Measurements from ENCODE around the gene CYBC1.

CYBC1 gene

GRCh38 chr17:82468692-82469091, 18.1 kb upstream of the CYBC1 start:
- no peak overlapping the region for H3K4me3 ChIP-seq (ENCODE audit: low read length)
- no peaks in the 10 kb centered on the region for H3K27me3 ChIP-seq (ENCODE audit: control insufficient read depth, low read length)
- H3K36me3 ChIP-seq (ENCODE audit: control insufficient read depth, low read length), result peaks cover 69% of the 10 kb centered on the region
- H4K20me1 ChIP-seq (ENCODE audit: control insufficient read depth, insufficient read depth, low read depth, low read length), result no peaks in the 10 kb centered on the region
- no peaks in the 10 kb centered on the region for H3K4me1 ChIP-seq (ENCODE audit: control insufficient read depth, low read length)
- TF ChIP-seq, protein P1, sequence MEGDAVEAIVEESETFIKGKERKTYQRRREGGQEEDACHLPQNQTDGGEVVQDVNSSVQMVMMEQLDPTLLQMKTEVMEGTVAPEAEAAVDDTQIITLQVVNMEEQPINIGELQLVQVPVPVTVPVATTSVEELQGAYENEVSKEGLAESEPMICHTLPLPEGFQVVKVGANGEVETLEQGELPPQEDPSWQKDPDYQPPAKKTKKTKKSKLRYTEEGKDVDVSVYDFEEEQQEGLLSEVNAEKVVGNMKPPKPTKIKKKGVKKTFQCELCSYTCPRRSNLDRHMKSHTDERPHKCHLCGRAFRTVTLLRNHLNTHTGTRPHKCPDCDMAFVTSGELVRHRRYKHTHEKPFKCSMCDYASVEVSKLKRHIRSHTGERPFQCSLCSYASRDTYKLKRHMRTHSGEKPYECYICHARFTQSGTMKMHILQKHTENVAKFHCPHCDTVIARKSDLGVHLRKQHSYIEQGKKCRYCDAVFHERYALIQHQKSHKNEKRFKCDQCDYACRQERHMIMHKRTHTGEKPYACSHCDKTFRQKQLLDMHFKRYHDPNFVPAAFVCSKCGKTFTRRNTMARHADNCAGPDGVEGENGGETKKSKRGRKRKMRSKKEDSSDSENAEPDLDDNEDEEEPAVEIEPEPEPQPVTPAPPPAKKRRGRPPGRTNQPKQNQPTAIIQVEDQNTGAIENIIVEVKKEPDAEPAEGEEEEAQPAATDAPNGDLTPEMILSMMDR (IDR thresholded peaks at IDR 0.05; ENCODE audit: low read depth, low read length, poor library complexity, severe bottlenecking), result no peak
- H3F3A ChIP-seq (ENCODE audit: control insufficient read depth, insufficient read depth), result no peaks in the 10 kb centered on the region
- H3K4me2 ChIP-seq (ENCODE audit: low read length), result no peak overlapping the region
- no peaks in the 10 kb centered on the region for H3K79me2 ChIP-seq (ENCODE audit: control insufficient read depth, low read length)
- no peaks in the 10 kb centered on the region for H3K9me2 ChIP-seq (replicated peaks; ENCODE audit: control insufficient read depth, low read length)
- no peaks in the 10 kb centered on the region for H3K9me3 ChIP-seq (ENCODE audit: control insufficient read depth, insufficient read depth, low read length)
- no peak overlapping the region for H3K27ac ChIP-seq (ENCODE audit: low read depth, low read length)

- H3K4me2 ChIP-seq (ENCODE audit: low read length), result no peak overlapping the region
- H4K20me1 ChIP-seq (ENCODE audit: control insufficient read depth, insufficient read depth, low read depth, low read length), result no peaks in the 10 kb centered on the region
- no peaks in the 10 kb centered on the region for H3K9me3 ChIP-seq (ENCODE audit: control insufficient read depth, insufficient read depth, low read length)
- H3K4me3 ChIP-seq (ENCODE audit: low read length), result no peak overlapping the region
- H3K4me1 ChIP-seq (ENCODE audit: control insufficient read depth, low read length), result no peaks in the 10 kb centered on the region
- peaks cover 92% of the 10 kb centered on the region for H3K36me3 ChIP-seq (ENCODE audit: control insufficient read depth, low read length)
- no peaks in the 10 kb centered on the region for H3K9me2 ChIP-seq (replicated peaks; ENCODE audit: control insufficient read depth, low read length)
- TF ChIP-seq EZH2phosphoT487 (IDR thresholded peaks at IDR 0.05; ENCODE audit: borderline replicate concordance, low read length), result no peak
- TF ChIP-seq, protein P1 (IDR thresholded peaks at IDR 0.05; ENCODE audit: low read depth, low read length, poor library complexity, severe bottlenecking), result no peak
- no peaks in the 10 kb centered on the region for H3K27me3 ChIP-seq (ENCODE audit: control insufficient read depth, low read length)
- no peak overlapping the region for H3K27ac ChIP-seq (ENCODE audit: low read depth, low read length)
- no peaks in the 10 kb centered on the region for H3F3A ChIP-seq (ENCODE audit: control insufficient read depth, insufficient read depth)
- H3K79me2 ChIP-seq (ENCODE audit: control insufficient read depth, low read length), result peaks cover 2% of the 10 kb centered on the region
These were observed 14.6 kb upstream of the CYBC1 start for GRCh38 chr17:82465023-82465603.

DNA sequence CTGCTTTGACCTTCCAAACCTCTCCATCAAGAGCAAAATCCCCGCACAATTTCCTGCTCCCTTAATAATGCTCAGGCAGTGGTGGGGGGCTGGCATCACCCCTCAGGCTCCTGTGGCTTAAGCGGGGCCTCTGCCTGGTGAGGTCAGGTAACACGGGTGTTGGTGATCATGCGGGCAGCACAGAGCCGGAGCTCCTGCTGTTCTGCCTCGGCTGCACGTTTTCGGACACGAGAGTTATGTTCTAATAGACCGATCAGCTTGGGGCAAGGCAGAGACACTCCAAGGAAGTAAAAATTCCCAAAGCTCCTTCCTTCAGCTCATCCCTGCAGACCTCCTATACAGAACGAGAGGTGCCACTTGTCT, 14.0 kb upstream of the CYBC1 start:
- Histone ChIP-seq H3K27ac (ENCODE audit: low read depth, low read length) (no peak overlapping the region), H3K9me3 (ENCODE audit: control insufficient read depth, insufficient read depth, low read length) (no peaks in the 10 kb centered on the region), H3K9me2 (replicated peaks; ENCODE audit: control insufficient read depth, low read length) (no peaks in the 10 kb centered on the region), H3K79me2 (ENCODE audit: control insufficient read depth, low read length) (peaks cover 8% of the 10 kb centered on the region), H3K4me1 (ENCODE audit: control insufficient read depth, low read length) (peaks cover 4% of the 10 kb centered on the region; the same call in 1 of the 2 replicates), H3K4me3 (ENCODE audit: low read length) (no peak overlapping the region), H3F3A (ENCODE audit: control insufficient read depth, insufficient read depth) (no peaks in the 10 kb centered on the region), H4K20me1 (ENCODE audit: control insufficient read depth, insufficient read depth, low read depth, low read length) (no peaks in the 10 kb centered on the region), H3K4me2 (ENCODE audit: low read length) (no peak overlapping the region), H3K27me3 (ENCODE audit: control insufficient read depth, low read length) (no peaks in the 10 kb centered on the region), H3K36me3 (ENCODE audit: control insufficient read depth, low read length) (peaks cover 92% of the 10 kb centered on the region)
- TF ChIP-seq, protein P1 (IDR thresholded peaks at IDR 0.05; ENCODE audit: low read depth, low read length, poor library complexity, severe bottlenecking), result no peak
- TF ChIP-seq EZH2phosphoT487 (IDR thresholded peaks at IDR 0.05; ENCODE audit: borderline replicate concordance, low read length), result no peak
